SJCRH30 (cell line): ENCODE data around the gene TTC1. TPM values are rescaled to one million over a fixed set of nuclear protein-coding genes. Genes with fewer than 3 reads are reported as not detected.

Experiments
- DNase-seq, 2 experiments: peaks; one replicate each; pipeline ENCODE4 v3.0.0-alpha.2; 2015 to 2020
- H3K27ac ChIP-seq: fragments of 250-450 bp; sonication (Bioruptor Pico); 2 replicates; pipeline ENCODE4 v1.5.1; 2020; ENCODE audit warnings: mild to moderate bottlenecking, moderate library complexity
- H3K27me3 ChIP-seq: fragments of 250-450 bp; sonication (Bioruptor Pico); 2 replicates; pipeline ENCODE4 v1.5.1; 2020; ENCODE audit warnings: mild to moderate bottlenecking, moderate library complexity
- H3K36me3 ChIP-seq: fragments of 250-450 bp; sonication (Bioruptor Pico); 2 replicates; pipeline ENCODE4 v1.5.1; 2020; ENCODE audit warnings: mild to moderate bottlenecking, moderate library complexity
- H3K4me1 ChIP-seq: fragments of 250-450 bp; sonication (Bioruptor Pico); 2 replicates; pipeline ENCODE4 v1.5.1; 2020; ENCODE audit warnings: mild to moderate bottlenecking, moderate library complexity
- H3K4me3 ChIP-seq: fragments of 250-450 bp; sonication (Bioruptor Pico); 2 replicates; pipeline ENCODE4 v1.5.1; 2020; ENCODE audit warnings: mild to moderate bottlenecking, moderate library complexity
- H3K9me3 ChIP-seq: fragments of 250-450 bp; sonication (Bioruptor Pico); replicated peaks from 2 replicates; pipeline ENCODE4 v1.5.1; 2020; ENCODE audit warnings: mild to moderate bottlenecking, moderate library complexity
- total RNA-seq: library from RNA; depleted of rRNA; stranded (reverse); fragments of >200 nt; shearing (Covaris generic); gene quantifications from 2 replicates; pipeline ENCODE4 v1.2.3, GENCODE V29; 2014; rRNA removed

The TTC1 gene
- total RNA-seq, 1 experiment from 2014 or later: 59.8 TPM

DNA sequence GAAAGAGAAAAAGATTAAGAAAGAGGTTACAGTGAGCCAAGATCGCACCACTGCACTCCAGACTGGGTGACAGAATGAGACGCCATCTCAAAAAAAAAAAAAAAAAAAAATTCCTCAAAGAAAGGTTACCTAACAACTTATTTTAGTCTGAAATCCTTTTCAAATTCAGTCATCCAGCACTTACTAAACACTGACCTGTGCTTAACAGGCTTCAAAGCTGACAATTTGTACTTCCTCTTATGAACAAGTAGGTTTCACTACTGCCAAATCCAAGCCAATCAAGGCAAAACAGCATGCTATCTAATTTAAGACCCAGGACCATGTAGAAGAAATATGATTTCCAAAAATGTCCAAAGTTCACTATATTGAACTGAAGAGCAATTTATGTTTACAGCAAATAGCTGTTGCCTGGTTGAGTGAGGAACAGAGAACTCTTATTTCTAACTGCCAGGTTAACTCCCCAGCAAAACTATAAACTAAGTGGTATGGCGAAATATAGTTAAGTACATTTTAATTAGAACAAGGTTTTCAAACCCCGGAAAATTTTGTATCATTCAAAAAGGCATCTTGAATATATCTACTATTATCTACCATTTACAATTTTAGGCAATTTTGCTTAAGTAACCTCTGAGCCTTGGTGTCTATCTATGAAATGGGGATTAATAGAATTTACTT lies 96.9 kb downstream of the TTC1 start:
- Histone ChIP-seq H3K27ac (no peak overlapping the region), H3K9me3 (no peaks in the 10 kb centered on the region), H3K36me3 (peaks cover 37% of the 10 kb centered on the region), H3K4me3 (no peak overlapping the region), H3K27me3 (0 out of 2 replicates have a peak, but pooled peaks cover 3% of the 10 kb centered on the region), H3K4me1 (no peaks in the 10 kb centered on the region)
- no peak for DNase-seq

DNA sequence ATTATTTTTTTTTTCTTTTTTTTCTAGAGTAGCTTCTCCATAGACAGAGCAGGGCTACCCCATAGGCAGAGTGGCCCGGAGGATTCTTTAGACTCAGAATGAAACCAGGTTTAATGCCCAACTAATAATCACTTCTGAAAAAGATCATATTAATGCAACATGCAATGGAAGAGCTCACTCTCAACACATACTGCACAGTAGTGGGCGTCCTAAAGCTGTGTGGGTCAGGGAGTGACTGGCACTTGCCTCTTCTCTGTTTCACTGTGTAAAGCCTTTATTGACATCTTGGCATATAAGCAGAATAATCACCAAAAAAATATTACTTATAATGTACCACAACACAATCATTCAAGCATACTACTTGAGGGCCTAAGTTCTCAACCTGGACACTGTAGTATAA lies 99.2 kb downstream of the TTC1 start:
- H3K9me3 ChIP-seq: no peaks in the 10 kb centered on the region
- peaks cover 36% of the 10 kb centered on the region for H3K36me3 ChIP-seq
- no peak overlapping the region for H3K27ac ChIP-seq
- H3K4me3 ChIP-seq: no peak overlapping the region
- H3K4me1 ChIP-seq: no peaks in the 10 kb centered on the region
- H3K27me3 ChIP-seq: 0 out of 2 replicates have a peak, but pooled peaks cover 3% of the 10 kb centered on the region
- DNase-seq: no peak

Other genes starting within 250 kb of the TTC1 start
- gene ADRA1B, start 92.7 kb upstream of the TTC1 start, total RNA-seq: not detected in 2 replicates
- gene PWWP2A, start 110.3 kb downstream of the TTC1 start, total RNA-seq: 23.6 and 27.3 TPM in 2 replicates
- gene FABP6, start 220.4 kb downstream of the TTC1 start, total RNA-seq: 0.20 and 0.43 TPM in 2 replicates